Muscle of leg (tissue), 11 donors: ENCODE measurements around the gene PMPCA. TPM values are rescaled to one million over a fixed set of nuclear protein-coding genes. Genes with fewer than 3 reads are reported as not detected.

Experiments
- DNase-seq: peaks from one replicate; pipeline ENCODE4 v3.0.0; 2013
- H3K27ac ChIP-seq: one replicate; pipeline ENCODE4 v1.5.1; 2013; ENCODE audit warnings: mild to moderate bottlenecking, low read length, control low read depth
- H3K27me3 ChIP-seq: one replicate; pipeline ENCODE4 v1.6.1; 2013; ENCODE audit warnings: low read length; ENCODE audit not compliant: control insufficient read depth, insufficient read depth
- H3K36me3 ChIP-seq: one replicate; pipeline ENCODE4 v1.6.1; 2013; ENCODE audit warnings: low read length; ENCODE audit not compliant: control insufficient read depth, insufficient read depth
- H3K4me1 ChIP-seq: one replicate; pipeline ENCODE4 v1.6.1; 2013; ENCODE audit warnings: low read length; ENCODE audit not compliant: control insufficient read depth, insufficient read depth
- H3K4me3 ChIP-seq: one replicate; pipeline ENCODE4 v1.5.1; 2013; ENCODE audit warnings: low read length, control low read depth
- H3K9me3 ChIP-seq: replicated peaks from 2 replicates; pipeline ENCODE4 v1.6.1; 2013; ENCODE audit warnings: low read depth, low read length; ENCODE audit not compliant: control insufficient read depth
- WGBS: methylation state at CpG from one replicate; pipeline ENCODE4 v1.1.5; 2013; ENCODE audit warnings: missing lambda C conversion rate; ENCODE audit not compliant: insufficient coverage; 5-methylcytosine and 5-hydroxymethylcytosine counted together
- polyA plus RNA-seq, 8 donors: library from polyadenylated mRNA; unstranded; fragments of 120-200 nt; gene quantifications; one replicate each; pipeline versions ENCODE4 v1.2.1 to v1.2.3, GENCODE V29; 2013; ENCODE audit warnings: inconsistent platforms in 1 of 8, low replicate concordance in 1 of 8; ENCODE audit not compliant: insufficient read length in 8 of 8, insufficient read depth in 1 of 8
- total RNA-seq: library from RNA; stranded (reverse); fragments of 120-200 nt; gene quantifications from one replicate; pipeline ENCODE4 v1.2.4, GENCODE V29; 2013

The PMPCA gene
- total and polyA plus RNA-seq, 9 donors, result 24.6 to 49.9 (median 40.4) TPM

GRCh38 chr9:136373300-136374182 is 36.9 kb upstream of the PMPCA start, which contains the start of gene CARD9:
Gene CARD9 (minus strand): TSS chr9:136373669. CDS start chr9:136372078, 1,591 bp downstream.
- H3K27ac ChIP-seq, result no peak within 1 kb of the TSS
- H3K9me3 ChIP-seq, result no peaks in the 10 kb centered on the region
- peaks cover 10% of the 10 kb centered on the region for H3K36me3 ChIP-seq
- 60% methylated on average over 19 of the region's 27 CpGs for WGBS
- peak within 1 kb of the TSS; percentile 21 for H3K4me3 ChIP-seq
- H3K27me3 ChIP-seq, result no peaks in the 10 kb centered on the region
- DNase-seq, result peak; percentile 57
- H3K4me1 ChIP-seq, result peaks cover 19% of the 10 kb centered on the region

DNA sequence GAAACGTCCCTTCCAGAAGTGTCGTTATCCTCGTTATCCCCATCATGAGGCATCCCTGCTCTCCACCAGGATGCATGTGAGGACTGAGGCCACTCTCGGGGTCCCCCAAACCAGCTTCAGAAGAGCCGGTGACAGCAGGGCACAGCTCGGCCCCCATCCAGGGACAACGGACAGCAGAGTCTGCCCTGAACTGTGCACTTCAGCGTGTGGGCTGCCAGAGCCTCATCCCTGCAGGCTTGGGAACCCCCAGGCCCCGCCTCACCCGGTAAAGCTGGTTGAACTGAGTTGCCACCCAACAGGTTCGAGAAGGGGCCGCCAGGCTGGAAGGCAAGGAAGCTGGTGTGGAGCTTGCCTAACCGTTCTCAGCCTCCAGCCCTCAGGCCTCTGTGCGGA is 36.3 kb upstream of the PMPCA start:
- 78% methylated on average over 14 of the region's 14 CpGs for WGBS
- no peak for DNase-seq
- Histone ChIP-seq H3K4me3 (no peak overlapping the region), H3K4me1 (peaks cover 19% of the 10 kb centered on the region), H3K27ac (no peak overlapping the region), H3K27me3 (no peaks in the 10 kb centered on the region), H3K9me3 (no peaks in the 10 kb centered on the region), H3K36me3 (peaks cover 14% of the 10 kb centered on the region)

DNA sequence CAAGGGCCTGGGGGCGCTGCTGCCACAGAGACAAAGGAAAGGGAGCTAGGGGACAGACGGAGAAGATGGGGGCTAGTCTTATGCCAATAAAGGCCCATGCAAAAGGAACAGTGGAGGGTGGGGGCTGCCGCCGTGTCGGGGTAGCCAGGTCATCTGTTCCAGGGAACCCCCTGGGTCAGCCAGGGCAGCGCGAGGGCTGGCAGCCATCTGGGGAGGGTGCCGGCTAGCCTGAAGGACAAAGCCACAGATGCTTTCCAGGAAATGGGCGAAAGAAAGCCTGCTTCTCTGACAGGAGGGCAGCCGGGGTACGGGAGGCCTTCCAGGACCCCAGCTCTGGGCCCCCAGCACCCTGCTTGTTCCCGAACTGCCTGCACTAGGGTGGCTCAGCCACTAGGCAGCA is 35.4 kb upstream of the PMPCA start:
- peaks cover 19% of the 10 kb centered on the region for H3K4me1 ChIP-seq
- no peak for DNase-seq
- 94% methylated on average over 12 of the region's 12 CpGs for WGBS
- no peak overlapping the region for H3K27ac ChIP-seq
- peaks cover 23% of the 10 kb centered on the region for H3K36me3 ChIP-seq
- no peaks in the 10 kb centered on the region for H3K9me3 ChIP-seq
- no peaks in the 10 kb centered on the region for H3K27me3 ChIP-seq
- no peak overlapping the region for H3K4me3 ChIP-seq

DNA sequence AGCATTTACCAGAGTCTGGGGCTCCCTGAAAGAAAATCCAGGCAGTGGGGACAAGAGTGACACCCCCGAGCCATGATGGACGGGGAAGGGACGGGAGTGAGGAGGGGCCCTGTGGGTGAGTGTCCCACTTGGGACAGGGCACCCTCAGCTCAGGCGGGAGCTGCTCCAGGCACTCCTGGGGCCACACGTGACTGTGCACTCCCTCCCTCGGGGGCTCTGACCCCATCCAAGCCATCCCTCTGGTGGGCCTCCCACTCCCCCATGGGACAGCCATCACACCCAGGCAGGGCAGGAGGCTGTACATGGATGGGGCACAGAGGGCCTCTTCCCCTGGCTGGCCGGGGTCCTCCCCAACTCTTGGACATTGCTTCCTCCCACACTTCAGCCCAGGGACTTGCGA is 34.0 kb upstream of the PMPCA start:
- DNase-seq, result no peak
- no peaks in the 10 kb centered on the region for H3K27me3 ChIP-seq
- H3K9me3 ChIP-seq, result no peaks in the 10 kb centered on the region
- H3K4me3 ChIP-seq, result no peak overlapping the region
- peaks cover 19% of the 10 kb centered on the region for H3K4me1 ChIP-seq
- 100% methylated on average over 1 of the region's 8 CpGs for WGBS
- H3K27ac ChIP-seq, result no peak overlapping the region
- peaks cover 36% of the 10 kb centered on the region for H3K36me3 ChIP-seq

GRCh38 chr9:136377341-136378169 is 32.9 kb upstream of the PMPCA start:
- Histone ChIP-seq H3K4me3 (no peak overlapping the region), H3K27me3 (no peaks in the 10 kb centered on the region), H3K36me3 (peaks cover 47% of the 10 kb centered on the region), H3K27ac (no peak overlapping the region), H3K4me1 (peaks cover 13% of the 10 kb centered on the region), H3K9me3 (no peaks in the 10 kb centered on the region)
- DNase-seq, result peak; percentile 31
- whole genome bisulfite sequencing, result 88% methylated on average over 32 of the region's 32 CpGs

DNA sequence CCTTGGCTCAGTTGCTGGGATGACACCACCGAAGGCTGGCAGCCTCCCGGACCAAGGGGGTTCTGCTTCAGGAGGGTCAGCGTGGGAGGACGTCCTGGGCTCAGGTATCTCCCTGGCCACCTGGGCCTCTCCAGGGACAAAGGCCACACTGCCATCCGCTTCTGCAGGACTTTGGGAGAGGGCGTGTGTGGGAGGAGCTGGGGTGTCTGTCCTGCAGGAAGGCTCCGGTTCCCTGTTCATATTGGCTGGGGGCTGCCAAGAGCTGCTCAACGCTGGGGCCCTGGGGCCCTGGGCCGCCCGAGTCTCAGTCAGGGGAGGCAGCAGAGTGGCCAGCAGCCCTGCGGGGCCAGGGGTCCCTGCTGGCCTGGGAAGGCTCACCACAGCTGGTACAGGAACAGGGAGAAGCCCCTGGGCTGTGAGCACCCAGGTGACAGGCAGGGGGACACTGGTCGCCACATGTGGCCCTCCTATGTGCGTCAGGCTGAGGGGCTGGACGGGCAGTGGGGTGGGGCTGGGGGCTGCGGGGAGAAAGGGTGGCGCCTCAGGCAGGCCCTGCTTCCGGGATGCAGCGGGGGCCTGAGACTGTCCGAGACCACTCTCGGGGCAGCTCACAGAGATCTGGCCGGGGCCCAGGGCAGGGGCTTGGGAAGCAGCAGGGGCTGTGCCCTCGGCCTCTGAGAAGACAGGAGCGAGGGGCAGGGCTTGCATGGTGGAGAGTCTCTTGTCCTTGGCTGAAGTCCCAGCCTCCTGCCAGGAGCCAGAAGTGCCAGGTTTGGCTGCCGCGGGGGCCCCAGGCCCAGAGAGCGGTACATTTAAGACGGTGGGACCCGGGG is 32.1 kb upstream of the PMPCA start:
- Histone ChIP-seq H3K27ac (no peak overlapping the region), H3K4me1 (peaks cover 5% of the 10 kb centered on the region), H3K9me3 (no peaks in the 10 kb centered on the region), H3K4me3 (no peak overlapping the region), H3K27me3 (no peaks in the 10 kb centered on the region), H3K36me3 (peaks cover 55% of the 10 kb centered on the region)
- WGBS, result 82% methylated on average over 21 of the region's 28 CpGs
- DNase-seq, result no peak

DNA sequence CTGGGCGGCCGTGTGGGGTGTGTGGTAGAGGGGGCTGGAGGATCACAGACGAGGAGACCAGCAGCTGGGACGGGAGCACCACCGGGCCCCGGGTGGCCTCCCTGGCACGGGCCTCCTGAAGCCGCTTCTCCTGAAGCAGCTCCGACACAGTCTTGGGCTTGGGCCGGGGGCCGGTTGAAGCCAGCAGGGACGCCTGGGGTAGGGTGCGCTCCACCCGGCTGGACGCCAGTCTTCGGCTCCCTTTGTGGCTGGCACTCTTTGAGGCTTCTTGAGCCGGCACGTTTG is 31.5 kb upstream of the PMPCA start:
- Histone ChIP-seq H3K27me3 (no peaks in the 10 kb centered on the region), H3K9me3 (no peaks in the 10 kb centered on the region), H3K4me3 (no peak overlapping the region), H3K4me1 (no peaks in the 10 kb centered on the region), H3K27ac (no peak overlapping the region), H3K36me3 (peaks cover 60% of the 10 kb centered on the region)
- no peak for DNase-seq
- 85% methylated on average over 13 of the region's 18 CpGs for WGBS

- DNase-seq, result no peak
- 96% methylated on average over 10 of the region's 11 CpGs for WGBS
- no peaks in the 10 kb centered on the region for H3K9me3 ChIP-seq
- no peak overlapping the region for H3K27ac ChIP-seq
- peaks cover 65% of the 10 kb centered on the region for H3K36me3 ChIP-seq
- H3K27me3 ChIP-seq, result no peaks in the 10 kb centered on the region
- H3K4me1 ChIP-seq, result no peaks in the 10 kb centered on the region
- H3K4me3 ChIP-seq, result no peak overlapping the region
Measured at GRCh38 chr9:136379401-136379800, 31.1 kb upstream of the PMPCA start.

GRCh38 chr9:136379891-136380290 is 30.6 kb upstream of the PMPCA start:
- no peak for DNase-seq
- peaks cover 70% of the 10 kb centered on the region for H3K36me3 ChIP-seq
- no peak overlapping the region for H3K27ac ChIP-seq
- WGBS, result 81% methylated on average over 8 of the region's 11 CpGs
- no peaks in the 10 kb centered on the region for H3K9me3 ChIP-seq
- H3K4me1 ChIP-seq, result no peaks in the 10 kb centered on the region
- no peak overlapping the region for H3K4me3 ChIP-seq
- no peaks in the 10 kb centered on the region for H3K27me3 ChIP-seq

- Histone ChIP-seq H3K4me3 (no peak overlapping the region), H3K36me3 (peaks cover 75% of the 10 kb centered on the region), H3K27ac (no peak overlapping the region), H3K4me1 (no peaks in the 10 kb centered on the region), H3K9me3 (no peaks in the 10 kb centered on the region), H3K27me3 (no peaks in the 10 kb centered on the region)
- WGBS, result 92% methylated on average over 16 of the region's 17 CpGs
- DNase-seq, result no peak
Measured at GRCh38 chr9:136380381-136380780, 30.1 kb upstream of the PMPCA start.
